ENCODE data around the gene ZFYVE21. TPM values are rescaled to one million over a fixed set of nuclear protein-coding genes. Genes with fewer than 3 reads are reported as not detected.

Gene ZFYVE21
- total RNA-seq, 2 donors from 2014 or later: 162 to 215 TPM

DNA sequence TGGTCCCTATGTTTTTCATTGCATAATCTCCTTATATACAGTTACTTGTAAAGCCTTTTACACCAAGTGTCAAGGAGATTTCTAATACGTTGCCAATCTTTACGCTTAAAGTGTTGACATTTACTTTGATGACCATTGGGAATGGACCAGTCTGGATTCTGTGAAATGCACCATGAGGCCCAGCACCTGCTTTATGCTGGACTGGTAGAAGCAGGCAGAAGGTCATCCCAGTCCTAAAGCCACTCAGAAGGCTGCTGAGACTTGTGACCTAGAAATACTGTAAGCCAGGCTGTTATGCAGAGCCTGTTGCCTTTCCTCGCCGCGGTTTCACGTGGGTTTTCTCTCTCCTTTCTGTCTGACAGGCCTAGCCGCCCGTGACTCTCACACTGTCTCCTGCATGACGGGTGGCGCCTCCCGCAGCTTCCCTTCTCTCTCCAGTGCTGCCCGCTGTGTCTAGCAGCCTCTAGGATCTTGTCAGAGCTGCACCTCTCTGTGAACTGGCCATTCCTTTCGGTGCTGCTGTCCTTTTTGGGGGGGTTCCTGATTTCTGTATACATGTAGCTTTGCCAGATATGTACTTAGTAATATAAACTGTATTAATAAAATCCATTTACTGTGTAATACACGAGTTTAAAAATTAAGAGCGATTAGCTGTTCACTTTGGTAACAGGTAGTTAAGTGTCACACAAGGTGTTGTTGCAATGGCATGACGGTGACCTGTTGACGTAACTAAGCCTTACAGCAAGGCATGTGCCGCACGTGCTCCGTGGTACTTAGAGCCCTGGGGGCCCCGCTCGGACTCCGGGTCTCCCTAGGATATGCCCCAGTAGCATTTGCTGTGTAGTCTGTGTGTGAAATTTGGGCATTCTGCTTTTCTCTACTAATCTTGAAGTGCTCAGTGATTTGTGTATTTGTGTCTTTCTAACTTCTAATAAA lies 30.1 kb upstream of the ZFYVE21 start:
- intact Hi-C loops (cut with DNase I): no loop called here
- H3K27ac ChIP-seq: no peak overlapping the region
- H3K36me3 ChIP-seq: peaks cover 0 to 6% of the 10 kb centered on the region in 2 donors
- DNase-seq (ENCODE audit: low spot score): no peak
- 87% methylated on average over 23 of the region's 23 CpGs for WGBS
- H3K27me3 ChIP-seq (replicated peaks; ENCODE audit: insufficient read depth): no peaks in the 10 kb centered on the region
- no peak overlapping the region for H3K4me3 ChIP-seq
- TF ChIP-seq POLR2AphosphoS5 (IDR thresholded peaks at IDR 0.05): no peak
- TF ChIP-seq, protein P1, sequence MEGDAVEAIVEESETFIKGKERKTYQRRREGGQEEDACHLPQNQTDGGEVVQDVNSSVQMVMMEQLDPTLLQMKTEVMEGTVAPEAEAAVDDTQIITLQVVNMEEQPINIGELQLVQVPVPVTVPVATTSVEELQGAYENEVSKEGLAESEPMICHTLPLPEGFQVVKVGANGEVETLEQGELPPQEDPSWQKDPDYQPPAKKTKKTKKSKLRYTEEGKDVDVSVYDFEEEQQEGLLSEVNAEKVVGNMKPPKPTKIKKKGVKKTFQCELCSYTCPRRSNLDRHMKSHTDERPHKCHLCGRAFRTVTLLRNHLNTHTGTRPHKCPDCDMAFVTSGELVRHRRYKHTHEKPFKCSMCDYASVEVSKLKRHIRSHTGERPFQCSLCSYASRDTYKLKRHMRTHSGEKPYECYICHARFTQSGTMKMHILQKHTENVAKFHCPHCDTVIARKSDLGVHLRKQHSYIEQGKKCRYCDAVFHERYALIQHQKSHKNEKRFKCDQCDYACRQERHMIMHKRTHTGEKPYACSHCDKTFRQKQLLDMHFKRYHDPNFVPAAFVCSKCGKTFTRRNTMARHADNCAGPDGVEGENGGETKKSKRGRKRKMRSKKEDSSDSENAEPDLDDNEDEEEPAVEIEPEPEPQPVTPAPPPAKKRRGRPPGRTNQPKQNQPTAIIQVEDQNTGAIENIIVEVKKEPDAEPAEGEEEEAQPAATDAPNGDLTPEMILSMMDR (IDR thresholded peaks at IDR 0.05): no peak
- TF ChIP-seq POLR2A (IDR thresholded peaks at IDR 0.05): no peak
- H3K9me3 ChIP-seq: no peaks in the 10 kb centered on the region
- no peaks in the 10 kb centered on the region for H3K4me1 ChIP-seq (replicated peaks)

DNA sequence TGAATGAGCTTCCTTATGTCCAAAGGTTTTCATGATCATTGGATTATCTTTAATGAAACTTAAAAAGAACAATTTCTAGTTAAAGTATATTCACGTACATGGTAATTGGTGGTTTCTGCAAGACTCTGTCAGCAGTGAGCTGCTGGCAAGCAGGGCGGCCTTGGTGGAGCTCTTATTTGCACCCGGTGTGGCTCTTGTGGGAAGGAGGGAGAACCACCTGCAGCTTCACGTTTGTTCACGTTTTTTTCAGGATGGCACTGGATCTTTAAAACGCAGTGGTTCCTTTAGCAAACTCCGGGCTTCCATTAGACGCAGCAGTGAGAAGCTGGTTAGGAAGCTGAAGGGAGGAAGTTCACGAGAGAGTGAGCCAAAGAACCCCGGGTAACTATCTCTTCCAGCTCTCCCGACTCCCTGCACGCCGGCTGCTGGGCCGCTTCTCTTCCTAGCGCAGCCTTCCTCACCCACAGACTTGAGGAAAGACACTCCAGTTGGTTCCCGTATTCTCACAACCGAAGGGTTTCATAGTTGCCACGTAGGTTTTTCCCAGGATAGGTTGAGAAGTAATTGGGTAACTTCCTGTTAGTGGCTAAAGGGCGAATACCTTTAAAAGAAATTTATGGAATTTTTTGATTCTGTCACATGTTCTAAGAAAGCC lies 28.7 kb upstream of the ZFYVE21 start:
- no peak overlapping the region for H3K27ac ChIP-seq
- WGBS: 87% methylated on average over 19 of the region's 19 CpGs
- no peak overlapping the region for H3K4me3 ChIP-seq
- peaks cover 0 to 6% of the 10 kb centered on the region in 2 donors for H3K36me3 ChIP-seq
- no peaks in the 10 kb centered on the region for H3K9me3 ChIP-seq
- DNase-seq (ENCODE audit: low spot score): no peak
- TF ChIP-seq POLR2AphosphoS5 (IDR thresholded peaks at IDR 0.05) (no peak), POLR2A (IDR thresholded peaks at IDR 0.05) (no peak)
- TF ChIP-seq, protein P1 (IDR thresholded peaks at IDR 0.05): no peak
- H3K4me1 ChIP-seq (replicated peaks): no peaks in the 10 kb centered on the region
- intact Hi-C loops (cut with DNase I): no loop called here
- H3K27me3 ChIP-seq (replicated peaks; ENCODE audit: insufficient read depth): no peaks in the 10 kb centered on the region

DNA sequence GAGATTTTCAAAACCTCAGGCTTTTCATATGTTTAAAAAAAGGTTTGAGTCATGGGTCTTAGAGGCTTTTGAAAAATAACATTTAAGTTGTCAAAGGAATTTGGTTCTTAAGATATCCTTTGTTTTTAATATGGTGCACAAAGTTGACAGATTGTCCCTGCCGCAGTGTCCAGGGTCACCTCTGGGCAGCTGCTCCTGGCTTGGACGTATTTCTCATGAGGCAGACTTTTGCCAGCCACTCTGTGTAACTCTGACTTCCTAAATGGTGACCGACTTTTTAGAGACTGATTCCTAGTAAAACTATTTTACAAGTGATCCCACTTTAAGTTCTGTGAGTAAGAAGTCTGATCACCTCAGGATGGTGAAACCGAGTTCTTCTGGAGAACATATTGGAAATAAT lies 27.9 kb upstream of the ZFYVE21 start:
- WGBS: 86% methylated on average over 4 of the region's 4 CpGs
- Histone ChIP-seq H3K36me3 (peaks cover 0 to 6% of the 10 kb centered on the region in 2 donors), H3K4me3 (no peak overlapping the region), H3K9me3 (no peaks in the 10 kb centered on the region), H3K27ac (no peak overlapping the region), H3K27me3 (replicated peaks; ENCODE audit: insufficient read depth) (no peaks in the 10 kb centered on the region), H3K4me1 (replicated peaks) (no peaks in the 10 kb centered on the region)
- TF ChIP-seq, protein P1 (IDR thresholded peaks at IDR 0.05): no peak
- TF ChIP-seq POLR2A (IDR thresholded peaks at IDR 0.05) (no peak), POLR2AphosphoS5 (IDR thresholded peaks at IDR 0.05) (no peak)
- DNase-seq (ENCODE audit: low spot score): no peak
- intact Hi-C loops (cut with DNase I): no loop called here

DNA sequence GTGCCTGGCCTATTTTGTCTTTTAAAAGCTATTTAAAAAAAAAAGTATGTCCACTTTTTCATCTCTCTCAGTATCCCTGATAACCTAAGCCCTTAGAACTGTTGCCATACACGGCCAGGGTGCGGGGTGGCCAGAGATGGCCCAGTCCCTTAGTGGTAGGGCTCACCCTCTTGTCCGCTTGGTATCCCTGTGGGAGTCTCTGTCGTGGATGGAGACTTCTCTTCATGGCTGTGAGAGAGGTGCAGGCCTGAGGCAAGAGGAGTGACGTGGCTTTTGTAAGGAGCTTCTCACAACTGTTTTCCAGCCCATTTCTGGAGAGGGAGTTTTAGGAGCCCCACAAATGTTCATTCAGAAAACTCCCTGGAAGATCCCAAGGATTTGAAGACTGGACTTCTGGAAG lies 27.2 kb upstream of the ZFYVE21 start:
- peaks cover 6% of the 10 kb centered on the region for H3K4me1 ChIP-seq (replicated peaks)
- no peak for DNase-seq (ENCODE audit: low spot score)
- 83% methylated on average over 5 of the region's 5 CpGs for WGBS
- H3K27ac ChIP-seq: no peak overlapping the region
- TF ChIP-seq POLR2AphosphoS5 (IDR thresholded peaks at IDR 0.05) (no peak), POLR2A (IDR thresholded peaks at IDR 0.05) (no peak)
- TF ChIP-seq, protein P1 (IDR thresholded peaks at IDR 0.05): no peak
- no peak overlapping the region for H3K4me3 ChIP-seq
- no peaks in the 10 kb centered on the region for H3K27me3 ChIP-seq (replicated peaks; ENCODE audit: insufficient read depth)
- peaks cover 0 to 6% of the 10 kb centered on the region in 2 donors for H3K36me3 ChIP-seq
- H3K9me3 ChIP-seq: no peaks in the 10 kb centered on the region
- intact Hi-C loops (cut with DNase I): no loop called here
